Activated CD8-positive, alpha-beta T cell treated with anti-CD3 and anti-CD28 coated beads for 36 hours (primary cell): Measurements from ENCODE around the gene TMEM214. TPM values are rescaled to one million over a fixed set of nuclear protein-coding genes. Genes with fewer than 3 reads are reported as not detected.

Source experiments
- ATAC-seq: fragments of 200-7000 bp; cut with Tn5 transposase; one replicate; pipeline ENCODE4 v1.10.0; 2021; ENCODE audit warnings: mild to moderate bottlenecking, moderate library complexity
- CTCF ChIA-PET: fragments of 350-600 bp; sonication (Branson Sonifier 250); formaldehyde crosslinking; loops from one replicate; lab custom pipeline; 2021; ENCODE audit warnings: antibody characterized with exemption; lab: Charles Lee
- POLR2A ChIA-PET: fragments of 350-600 bp; sonication (Branson Sonifier 250); formaldehyde crosslinking; loops from one replicate; lab custom pipeline; 2021; ENCODE audit warnings: antibody characterized with exemption; lab: Charles Lee
- DNase-seq: peaks from one replicate; pipeline ENCODE4 v3.0.0-alpha.2; 2020
- H3K27ac Mint-ChIP-seq: one replicate; pipeline ENCODE4 v1.8.0; 2021; ENCODE audit warnings: mild to moderate bottlenecking, mixed read lengths
- H3K27me3 Mint-ChIP-seq: one replicate; pipeline ENCODE4 v1.8.0; 2021; ENCODE audit warnings: mixed read lengths
- H3K36me3 Mint-ChIP-seq: one replicate; pipeline ENCODE4 v1.8.0; 2021; ENCODE audit warnings: low read depth, mixed read lengths
- H3K4me1 Mint-ChIP-seq: one replicate; pipeline ENCODE4 v1.8.0; 2021; ENCODE audit warnings: low read depth, mixed read lengths
- H3K4me3 Mint-ChIP-seq: one replicate; pipeline ENCODE4 v1.8.0; 2021; ENCODE audit warnings: mild to moderate bottlenecking, moderate library complexity, mixed read lengths
- H3K9me3 Mint-ChIP-seq: one replicate; pipeline ENCODE4 v1.8.0; 2021; ENCODE audit warnings: mixed read lengths
- intact Hi-C: fragments of 100-400 bp; cut with micrococcal nuclease; formaldehyde crosslinking; loops from one replicate; pipeline ENCODE4 v1.10.0; 2022
- total RNA-seq, 2 experiments: library from RNA; stranded (reverse); gene quantifications; one replicate each; pipeline ENCODE4 v1.2.3, GENCODE V29; 2021
- TF ChIP-seq, protein P1 (sequence below): fragments of 200-600 bp; IDR thresholded peaks from one replicate; pipeline ENCODE4 v1.8.0; 2022; ENCODE audit warnings: antibody characterized with exemption, mild to moderate bottlenecking

TMEM214 gene
- total RNA-seq, 2 experiments from 2014 or later: 54.1 to 58.9 TPM

DNA sequence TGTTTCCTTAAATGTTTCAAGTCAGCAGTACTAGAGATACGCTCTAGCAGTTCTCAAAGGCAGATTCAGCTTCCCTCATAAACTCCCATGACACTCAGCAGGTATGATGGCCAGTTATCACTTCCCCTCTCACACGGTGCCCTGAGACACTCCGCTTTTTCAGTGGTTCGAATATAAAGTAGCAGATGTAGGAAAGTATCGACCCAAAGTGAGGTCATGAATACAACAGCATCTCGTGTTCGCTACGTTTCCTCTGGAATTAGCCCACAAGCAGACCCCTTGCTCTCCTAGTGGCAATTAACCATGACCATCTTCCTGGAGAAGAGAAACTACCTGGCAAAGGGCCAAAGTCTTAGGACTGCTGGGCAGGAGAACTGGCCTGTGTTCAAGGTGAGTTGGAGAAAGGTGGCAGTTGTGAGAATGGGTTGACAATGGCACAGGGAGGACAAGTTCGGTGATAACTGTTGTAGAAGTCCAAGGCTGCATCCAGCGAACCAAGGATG, 9.4 kb downstream of the TMEM214 start:
- no peak overlapping the region for H3K27ac Mint-ChIP-seq
- TF ChIP-seq, protein P1, sequence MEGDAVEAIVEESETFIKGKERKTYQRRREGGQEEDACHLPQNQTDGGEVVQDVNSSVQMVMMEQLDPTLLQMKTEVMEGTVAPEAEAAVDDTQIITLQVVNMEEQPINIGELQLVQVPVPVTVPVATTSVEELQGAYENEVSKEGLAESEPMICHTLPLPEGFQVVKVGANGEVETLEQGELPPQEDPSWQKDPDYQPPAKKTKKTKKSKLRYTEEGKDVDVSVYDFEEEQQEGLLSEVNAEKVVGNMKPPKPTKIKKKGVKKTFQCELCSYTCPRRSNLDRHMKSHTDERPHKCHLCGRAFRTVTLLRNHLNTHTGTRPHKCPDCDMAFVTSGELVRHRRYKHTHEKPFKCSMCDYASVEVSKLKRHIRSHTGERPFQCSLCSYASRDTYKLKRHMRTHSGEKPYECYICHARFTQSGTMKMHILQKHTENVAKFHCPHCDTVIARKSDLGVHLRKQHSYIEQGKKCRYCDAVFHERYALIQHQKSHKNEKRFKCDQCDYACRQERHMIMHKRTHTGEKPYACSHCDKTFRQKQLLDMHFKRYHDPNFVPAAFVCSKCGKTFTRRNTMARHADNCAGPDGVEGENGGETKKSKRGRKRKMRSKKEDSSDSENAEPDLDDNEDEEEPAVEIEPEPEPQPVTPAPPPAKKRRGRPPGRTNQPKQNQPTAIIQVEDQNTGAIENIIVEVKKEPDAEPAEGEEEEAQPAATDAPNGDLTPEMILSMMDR: no peak
- H3K4me3 Mint-ChIP-seq: no peak overlapping the region
- H3K9me3 Mint-ChIP-seq: no peaks in the 10 kb centered on the region
- intact Hi-C loops: no loop called here
- no peak for DNase-seq
- H3K4me1 Mint-ChIP-seq: no peaks in the 10 kb centered on the region
- H3K36me3 Mint-ChIP-seq: peaks cover 20% of the 10 kb centered on the region
- ChIA-PET POLR2A (no interaction called here), CTCF (interaction anchor here (1.3 to 1.5 kb wide), 2 partner anchors 10 to 80 kb away, joined by 3 read pairs; no protein-coding TSS in a partner anchor)
- no peak for ATAC-seq
- H3K27me3 Mint-ChIP-seq: no peaks in the 10 kb centered on the region

DNA sequence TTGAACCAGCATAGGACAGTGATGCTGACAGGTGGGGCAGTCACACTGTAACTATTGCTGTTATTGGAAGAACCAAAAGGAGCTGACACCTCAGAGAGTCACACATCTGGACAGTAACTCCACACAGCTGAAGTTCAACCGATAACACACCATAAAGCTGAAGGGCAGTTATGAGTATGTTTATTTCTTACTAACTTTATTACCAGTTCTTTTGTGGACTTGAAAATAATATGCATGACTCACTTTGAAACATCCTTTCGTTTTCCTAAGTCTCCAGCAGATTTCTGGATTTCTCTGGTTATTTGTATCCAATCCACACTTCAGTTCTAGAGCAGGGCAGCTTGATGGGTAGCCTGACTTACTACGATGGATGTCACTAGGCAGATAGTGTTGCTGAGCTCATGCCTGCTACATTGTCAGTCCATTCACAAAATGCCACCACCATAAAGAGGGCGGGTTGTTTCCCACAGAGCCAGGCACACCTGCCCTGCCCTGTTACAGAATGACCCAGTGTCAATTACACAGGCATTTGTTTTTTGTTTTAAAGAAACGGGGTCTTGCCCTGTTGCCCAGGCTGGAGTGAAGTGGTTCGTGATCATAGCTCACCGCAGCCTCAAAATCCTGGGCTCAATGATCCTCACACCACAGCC, 10.3 kb downstream of the TMEM214 start:
- H3K27me3 Mint-ChIP-seq: no peaks in the 10 kb centered on the region
- ATAC-seq (no peak), DNase-seq (no peak)
- ChIA-PET POLR2A (interaction anchor here (0.7 kb wide), 1 partner anchor 27 kb away, joined by 3 read pairs; no protein-coding TSS in a partner anchor), CTCF (interaction anchor here (1.3 to 1.5 kb wide), 2 partner anchors 9 to 81 kb away, joined by 3 read pairs; no protein-coding TSS in a partner anchor)
- no peak overlapping the region for H3K27ac Mint-ChIP-seq
- no peaks in the 10 kb centered on the region for H3K9me3 Mint-ChIP-seq
- H3K36me3 Mint-ChIP-seq: peaks cover 20% of the 10 kb centered on the region
- H3K4me3 Mint-ChIP-seq: no peak overlapping the region
- peaks cover 3% of the 10 kb centered on the region for H3K4me1 Mint-ChIP-seq
- intact Hi-C loops: no loop called here
- TF ChIP-seq, protein P1: no peak

DNA sequence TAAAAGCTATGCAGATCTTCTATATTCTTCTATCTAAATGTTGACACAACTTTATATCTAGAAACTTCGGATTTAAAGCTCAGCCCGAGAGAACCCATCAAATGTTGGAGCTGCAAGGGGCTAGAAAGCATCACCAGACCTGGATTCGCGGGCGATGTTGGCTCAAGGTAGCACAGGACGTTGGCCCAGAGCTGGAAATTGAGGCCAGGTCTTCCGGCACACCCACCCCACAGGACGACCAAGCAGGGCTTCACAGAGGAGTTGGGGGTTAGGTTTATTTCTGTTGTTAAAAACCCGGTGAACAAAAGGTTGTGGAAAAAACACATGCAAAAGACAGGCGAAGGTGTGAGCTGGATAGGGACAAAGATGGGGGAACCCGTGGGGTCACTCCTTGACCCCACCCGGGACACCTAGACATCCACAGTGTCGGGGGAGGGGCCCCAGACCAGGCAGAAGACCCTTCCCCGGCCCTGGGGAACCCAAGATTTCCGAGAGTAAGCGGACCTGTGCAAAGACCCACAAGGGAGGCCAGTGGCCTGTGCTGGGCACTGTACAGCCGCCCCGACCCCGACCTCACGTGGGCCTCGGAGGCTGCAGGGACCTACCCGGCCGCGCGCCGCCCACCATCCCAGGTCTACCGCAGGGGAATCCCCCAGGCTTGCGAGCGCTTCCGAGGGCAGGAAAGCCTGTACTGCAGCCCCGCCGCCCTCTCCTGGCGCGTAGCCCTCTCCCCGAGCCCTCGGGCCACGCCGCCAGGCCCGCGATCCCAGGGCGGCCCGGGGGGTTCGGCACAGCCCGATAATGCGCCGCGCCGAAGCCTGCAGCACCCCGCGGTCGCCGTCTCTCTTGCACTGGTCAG, 16.9 kb downstream of the TMEM214 start:
- ATAC-seq: peak; percentile 25

DNA sequence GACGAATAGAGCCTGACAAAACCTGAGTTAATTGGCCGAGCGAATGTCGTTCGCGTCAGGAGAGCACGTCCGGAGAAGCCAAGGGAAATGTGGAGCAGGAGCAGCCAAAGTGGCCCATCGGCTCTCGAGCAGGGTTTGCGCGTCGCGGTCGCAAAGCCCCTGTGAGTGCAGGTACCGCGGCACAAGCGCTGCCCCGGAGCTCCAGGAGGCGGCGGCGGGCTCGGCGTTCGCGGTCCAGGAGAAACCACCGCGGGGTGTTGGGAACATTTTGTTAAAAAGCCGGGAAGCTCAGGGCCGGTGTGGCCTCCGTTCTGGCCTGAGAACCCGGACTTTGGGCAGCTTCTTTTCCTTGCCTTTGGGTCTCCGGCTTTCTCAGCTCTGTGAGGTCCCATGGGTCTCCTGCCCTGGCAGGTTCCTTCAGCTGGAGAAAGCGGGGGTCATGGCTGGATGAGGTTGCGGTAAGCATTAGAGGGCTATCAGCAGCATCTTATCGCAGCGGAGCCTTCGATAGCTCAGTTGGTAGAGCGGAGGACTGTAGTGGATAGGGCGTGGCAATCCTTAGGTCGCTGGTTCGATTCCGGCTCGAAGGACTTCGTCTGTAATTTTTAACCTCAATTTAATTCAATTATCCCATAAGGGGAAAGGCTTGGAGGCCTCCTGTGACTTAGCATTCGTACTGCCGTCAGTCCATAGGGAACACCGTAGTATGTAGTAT, 17.7 kb downstream of the TMEM214 start:
- CTCF ChIA-PET: interaction anchor here (0.9 to 4.3 kb wide), 13 partner anchors 11 to 141 kb away, joined by 3 to 32 read pairs (median 6); partner anchors contain the start of genes KHK and OST4
- peaks cover 20% of the 10 kb centered on the region for H3K4me1 Mint-ChIP-seq

More for the DNA sequence above, 16.9 kb downstream of the TMEM214 start:
- CTCF ChIA-PET: interaction anchor here (0.6 to 4.3 kb wide), 15 partner anchors 10 to 142 kb away, joined by 3 to 32 read pairs (median 5); partner anchors contain the start of genes KHK and OST4
- DNase-seq: peak; percentile 86
- H3K27me3 Mint-ChIP-seq: peaks cover 6% of the 10 kb centered on the region
- no peaks in the 10 kb centered on the region for H3K9me3 Mint-ChIP-seq
- peak overlapping the region; percentile 99 for H3K27ac Mint-ChIP-seq
- peaks cover 8% of the 10 kb centered on the region for H3K36me3 Mint-ChIP-seq
- H3K4me3 Mint-ChIP-seq: peak overlapping the region; percentile 90
- H3K4me1 Mint-ChIP-seq: peaks cover 20% of the 10 kb centered on the region
- intact Hi-C loops: no loop called here
- POLR2A ChIA-PET: interaction anchor here (0.8 to 3.6 kb wide), 12 partner anchors 10 to 170 kb away, joined by 3 to 26 read pairs (median 4); partner anchors contain the start of genes OST4 and TMEM214
- TF ChIP-seq, protein P1: no peak

More for the DNA sequence above, 17.7 kb downstream of the TMEM214 start:
- H3K27me3 Mint-ChIP-seq: peaks cover 6% of the 10 kb centered on the region
- TF ChIP-seq, protein P1: peak; percentile 51
- peak; percentile 96 for DNase-seq
- H3K27ac Mint-ChIP-seq: peak overlapping the region; percentile 99
- H3K36me3 Mint-ChIP-seq: peaks cover 8% of the 10 kb centered on the region
- H3K4me3 Mint-ChIP-seq: peak overlapping the region; percentile 90
- POLR2A ChIA-PET: interaction anchor here (0.8 to 3.6 kb wide), 20 partner anchors 10 to 293 kb away, joined by 3 to 26 read pairs (median 4); partner anchors contain the start of genes EMILIN1, OST4 and TMEM214
- H3K9me3 Mint-ChIP-seq: no peaks in the 10 kb centered on the region
- intact Hi-C loops: no loop called here
- peak; percentile 73 for ATAC-seq
